Measurements from ENCODE around the gene FIGN. TPM values are rescaled to one million over a fixed set of nuclear protein-coding genes. Genes with fewer than 3 reads are reported as not detected.

Gene FIGN
- total RNA-seq, 1 experiment from 2014 or later: 14.6 TPM

DNA sequence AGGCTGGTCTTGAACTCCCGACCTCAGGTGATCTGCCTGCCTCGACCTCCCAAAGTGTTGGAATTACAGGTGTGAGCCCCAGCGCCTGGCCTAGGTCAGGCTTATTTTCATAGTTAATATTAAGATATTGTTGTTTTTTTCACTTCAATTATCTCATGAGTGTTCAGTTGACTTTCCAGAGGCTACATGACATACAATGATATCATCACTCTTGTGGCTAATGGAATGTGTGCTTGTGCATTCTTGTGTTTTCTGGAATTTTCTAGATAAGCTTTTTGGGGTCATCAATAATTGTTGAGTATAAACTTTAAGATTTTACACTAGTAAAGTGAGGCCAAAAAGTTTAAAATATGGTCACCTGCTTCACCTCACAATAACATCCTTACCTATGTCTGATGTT lies 180.9 kb downstream of the FIGN start:
- H3K9me3 Mint-ChIP-seq: no peaks in the 10 kb centered on the region

More for the DNA sequence above, 180.9 kb downstream of the FIGN start:
- H4K8ac ChIP-seq (replicated peaks; ENCODE audit: insufficient read length, low read depth, low read length): no peak overlapping the region
- H3K23me2 ChIP-seq (ENCODE audit: insufficient read length, low read depth, low read length, poor library complexity, severe bottlenecking): no peaks in the 10 kb centered on the region
- no peak overlapping the region for H2BK20ac ChIP-seq (ENCODE audit: low read depth, low read length, poor library complexity, severe bottlenecking)
- no peak overlapping the region for H3K27ac Mint-ChIP-seq
- H3K4ac ChIP-seq (ENCODE audit: low read depth, low read length): no peak overlapping the region
- H3K27me3 ChIP-seq (ENCODE audit: insufficient read depth, low read length): no peaks in the 10 kb centered on the region
- H3K23ac ChIP-seq (ENCODE audit: insufficient read length, low read depth, low read length): no peak overlapping the region
- H4K5ac ChIP-seq (ENCODE audit: insufficient read length, low read depth, low read length): no peak overlapping the region
- H3K14ac ChIP-seq (ENCODE audit: insufficient read depth, low read length): no peak overlapping the region
- no peak overlapping the region for H4K91ac ChIP-seq (ENCODE audit: insufficient read length, low read depth, low read length)
- no peak overlapping the region for H3T11ph ChIP-seq (ENCODE audit: low read length)
- no peaks in the 10 kb centered on the region for H3K27me3 Mint-ChIP-seq (ENCODE audit: low read depth)
- no peaks in the 10 kb centered on the region for H3K4me1 ChIP-seq (ENCODE audit: insufficient read depth, low read length)
- H3K36me3 Mint-ChIP-seq (ENCODE audit: insufficient read depth in 1 of 3, low read depth in 3 of 3): no peaks in the 10 kb centered on the region
- H3K4me1 Mint-ChIP-seq: peaks cover 6 to 10% of the 10 kb centered on the region in 2 experiments
- H3K9ac ChIP-seq (ENCODE audit: extremely low read depth, insufficient read length, low read length): no peak overlapping the region
- H2BK5ac ChIP-seq (ENCODE audit: insufficient read length, low read length): no peak overlapping the region
- WGBS (ENCODE audit: extremely low coverage, insufficient read length, low lambda C conversion rate): no CpG with 5 or more reads among the region's 3 CpGs
- H2BK120ac ChIP-seq (ENCODE audit: low read depth, low read length, poor library complexity, severe bottlenecking): no peak overlapping the region
- no peak overlapping the region for H3K27ac ChIP-seq (ENCODE audit: insufficient read length, low read depth, low read length)
- no peak overlapping the region for H3K18ac ChIP-seq (ENCODE audit: insufficient read length, low read depth, low read length)
- DNase-seq: no peak
- H3K4me2 ChIP-seq (ENCODE audit: insufficient read depth, insufficient read length, low read length): no peak overlapping the region
- TF ChIP-seq, protein P1, sequence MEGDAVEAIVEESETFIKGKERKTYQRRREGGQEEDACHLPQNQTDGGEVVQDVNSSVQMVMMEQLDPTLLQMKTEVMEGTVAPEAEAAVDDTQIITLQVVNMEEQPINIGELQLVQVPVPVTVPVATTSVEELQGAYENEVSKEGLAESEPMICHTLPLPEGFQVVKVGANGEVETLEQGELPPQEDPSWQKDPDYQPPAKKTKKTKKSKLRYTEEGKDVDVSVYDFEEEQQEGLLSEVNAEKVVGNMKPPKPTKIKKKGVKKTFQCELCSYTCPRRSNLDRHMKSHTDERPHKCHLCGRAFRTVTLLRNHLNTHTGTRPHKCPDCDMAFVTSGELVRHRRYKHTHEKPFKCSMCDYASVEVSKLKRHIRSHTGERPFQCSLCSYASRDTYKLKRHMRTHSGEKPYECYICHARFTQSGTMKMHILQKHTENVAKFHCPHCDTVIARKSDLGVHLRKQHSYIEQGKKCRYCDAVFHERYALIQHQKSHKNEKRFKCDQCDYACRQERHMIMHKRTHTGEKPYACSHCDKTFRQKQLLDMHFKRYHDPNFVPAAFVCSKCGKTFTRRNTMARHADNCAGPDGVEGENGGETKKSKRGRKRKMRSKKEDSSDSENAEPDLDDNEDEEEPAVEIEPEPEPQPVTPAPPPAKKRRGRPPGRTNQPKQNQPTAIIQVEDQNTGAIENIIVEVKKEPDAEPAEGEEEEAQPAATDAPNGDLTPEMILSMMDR (conservative IDR thresholded peaks at IDR 0.05): no peak
- H3K79me1 ChIP-seq (ENCODE audit: insufficient read depth, low read depth, low read length, poor library complexity, severe bottlenecking): no peaks in the 10 kb centered on the region
- H2BK15ac ChIP-seq (ENCODE audit: low read depth, low read length): no peak overlapping the region
- H3K9me3 ChIP-seq (ENCODE audit: control insufficient read depth, low read depth, low read length): no peaks in the 10 kb centered on the region
- no peak overlapping the region for H2AFZ ChIP-seq (ENCODE audit: low read length)
- no peaks in the 10 kb centered on the region for H3K79me2 ChIP-seq (ENCODE audit: insufficient read depth, low read length)
- H4K20me1 ChIP-seq (ENCODE audit: control insufficient read depth, insufficient read depth, insufficient read length): no peaks in the 10 kb centered on the region
- H3K56ac ChIP-seq (ENCODE audit: insufficient read length, low read depth, low read length): no peak overlapping the region
- H3K4me3 Mint-ChIP-seq: no peak overlapping the region
- H2BK12ac ChIP-seq (ENCODE audit: insufficient read length, low read depth, low read length): no peak overlapping the region
- H2AK5ac ChIP-seq (ENCODE audit: insufficient read length, low read length): no peak overlapping the region

Measured in H9 (cell line).